OCI-LY3 (cell line): ENCODE results near the gene TAF11L14.

Source experiments
- H2AFZ ChIP-seq: fragments of 200-600, 300-600 bp; shearing (Covaris generic); 2 replicates; pipeline ENCODE4 v1.6.0; 2014; ENCODE audit warnings: antibody characterized with exemption, low read depth, low read length
- H3K27ac ChIP-seq: fragments of 200-600, 300-600 bp; sonication (generic); 2 replicates; pipeline ENCODE4 v1.5.1; 2014; ENCODE audit warnings: mild to moderate bottlenecking, low read length, moderate library complexity, mixed read lengths
- H3K27me3 ChIP-seq: fragments of 200-600, 300-600 bp; sonication (generic); 2 replicates; pipeline ENCODE4 v1.6.1; 2014; ENCODE audit warnings: low read depth, low read length, mixed read lengths
- H3K36me3 ChIP-seq: fragments of 200-600, 300-600 bp; sonication (generic); replicated peaks from 2 replicates; pipeline ENCODE3; 2014; ENCODE audit warnings: low read depth, low read length, mixed read lengths
- H3K4me1 ChIP-seq: fragments of 300-600, 200-600 bp; sonication (generic); 2 replicates; pipeline ENCODE4 v1.6.1; 2014; ENCODE audit warnings: low read length, mixed read lengths
- H3K4me2 ChIP-seq: fragments of 200-600, 300-600 bp; sonication (generic); 2 replicates; pipeline ENCODE4 v1.6.1; 2014; ENCODE audit warnings: low read length, mixed read lengths
- H3K4me3 ChIP-seq: fragments of 300-600, 200-600 bp; sonication (generic); 2 replicates; pipeline ENCODE4 v1.5.1; 2014; ENCODE audit warnings: antibody characterized with exemption, mild to moderate bottlenecking, low read length, moderate library complexity
- H3K79me2 ChIP-seq: fragments of 300-600, 200-600 bp; shearing (Covaris generic); 2 replicates; pipeline ENCODE4 v1.6.1; 2014; ENCODE audit warnings: mild to moderate bottlenecking, low read length, mixed read lengths
- H3K9ac ChIP-seq: fragments of 300-600, 200-600 bp; shearing (Covaris generic); 2 replicates; pipeline ENCODE4 v1.6.0; 2014; ENCODE audit warnings: mild to moderate bottlenecking, low read length, moderate library complexity
- H3K9me3 ChIP-seq: fragments of 200-600, 300-600 bp; shearing (Covaris generic); 2 replicates; pipeline ENCODE4 v1.6.1; 2014; ENCODE audit warnings: low read length, mixed read lengths; ENCODE audit not compliant: insufficient read depth
- H4K20me1 ChIP-seq: fragments of 200-600, 300-600 bp; sonication (generic); 2 replicates; pipeline ENCODE4 v1.6.1; 2016; ENCODE audit warnings: low read length, mixed read lengths; ENCODE audit not compliant: insufficient read depth
- EZH2phosphoT487 ChIP-seq: fragments of 200-600 bp; shearing (Covaris generic); IDR thresholded peaks from 2 replicates; pipeline ENCODE4 v1.6.1; 2018; ENCODE audit warnings: antibody characterized with exemption, mixed run types, low read depth
- TF ChIP-seq, protein P1 (sequence below): fragments of 200-600, 300-600 bp; sonication (generic); IDR thresholded peaks from 2 replicates; pipeline ENCODE4 v1.5.1; 2014; ENCODE audit warnings: antibody characterized with exemption, low read length, low read depth

Gene TAF11L14

DNA sequence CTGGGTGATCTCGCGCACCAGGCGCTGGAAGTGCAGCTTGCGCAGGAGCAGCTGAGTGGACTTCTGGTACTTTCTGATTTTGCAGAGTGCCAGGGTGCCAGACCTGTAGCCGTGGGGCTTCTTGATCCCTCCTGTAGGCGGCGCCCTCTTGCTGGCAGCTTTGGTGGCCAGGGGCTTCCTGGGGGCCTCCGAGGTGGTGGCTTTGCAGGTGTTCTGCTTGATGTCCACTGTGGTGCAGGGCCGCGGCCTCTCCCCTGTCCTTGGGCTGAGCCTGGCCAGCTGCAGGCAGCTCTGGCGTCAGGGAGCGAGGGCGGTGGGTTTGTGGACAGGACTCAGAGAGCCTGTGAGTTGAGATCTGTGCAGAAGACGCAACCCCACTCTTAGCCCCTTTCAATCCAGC, 36.1 kb downstream of the TAF11L14 start:
- Histone ChIP-seq H4K20me1 (no peaks in the 10 kb centered on the region), H3K4me2 (no peak overlapping the region), H3K9me3 (no peaks in the 10 kb centered on the region), H3K9ac (no peak overlapping the region), H3K27me3 (no peaks in the 10 kb centered on the region), H3K36me3 (no peaks in the 10 kb centered on the region), H3K27ac (no peak overlapping the region), H3K4me3 (no peak overlapping the region), H3K79me2 (no peaks in the 10 kb centered on the region), H3K4me1 (no peaks in the 10 kb centered on the region), H2AFZ (no peak overlapping the region)
- TF ChIP-seq, protein P1, sequence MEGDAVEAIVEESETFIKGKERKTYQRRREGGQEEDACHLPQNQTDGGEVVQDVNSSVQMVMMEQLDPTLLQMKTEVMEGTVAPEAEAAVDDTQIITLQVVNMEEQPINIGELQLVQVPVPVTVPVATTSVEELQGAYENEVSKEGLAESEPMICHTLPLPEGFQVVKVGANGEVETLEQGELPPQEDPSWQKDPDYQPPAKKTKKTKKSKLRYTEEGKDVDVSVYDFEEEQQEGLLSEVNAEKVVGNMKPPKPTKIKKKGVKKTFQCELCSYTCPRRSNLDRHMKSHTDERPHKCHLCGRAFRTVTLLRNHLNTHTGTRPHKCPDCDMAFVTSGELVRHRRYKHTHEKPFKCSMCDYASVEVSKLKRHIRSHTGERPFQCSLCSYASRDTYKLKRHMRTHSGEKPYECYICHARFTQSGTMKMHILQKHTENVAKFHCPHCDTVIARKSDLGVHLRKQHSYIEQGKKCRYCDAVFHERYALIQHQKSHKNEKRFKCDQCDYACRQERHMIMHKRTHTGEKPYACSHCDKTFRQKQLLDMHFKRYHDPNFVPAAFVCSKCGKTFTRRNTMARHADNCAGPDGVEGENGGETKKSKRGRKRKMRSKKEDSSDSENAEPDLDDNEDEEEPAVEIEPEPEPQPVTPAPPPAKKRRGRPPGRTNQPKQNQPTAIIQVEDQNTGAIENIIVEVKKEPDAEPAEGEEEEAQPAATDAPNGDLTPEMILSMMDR, result no peak
- TF ChIP-seq EZH2phosphoT487, result no peak

DNA sequence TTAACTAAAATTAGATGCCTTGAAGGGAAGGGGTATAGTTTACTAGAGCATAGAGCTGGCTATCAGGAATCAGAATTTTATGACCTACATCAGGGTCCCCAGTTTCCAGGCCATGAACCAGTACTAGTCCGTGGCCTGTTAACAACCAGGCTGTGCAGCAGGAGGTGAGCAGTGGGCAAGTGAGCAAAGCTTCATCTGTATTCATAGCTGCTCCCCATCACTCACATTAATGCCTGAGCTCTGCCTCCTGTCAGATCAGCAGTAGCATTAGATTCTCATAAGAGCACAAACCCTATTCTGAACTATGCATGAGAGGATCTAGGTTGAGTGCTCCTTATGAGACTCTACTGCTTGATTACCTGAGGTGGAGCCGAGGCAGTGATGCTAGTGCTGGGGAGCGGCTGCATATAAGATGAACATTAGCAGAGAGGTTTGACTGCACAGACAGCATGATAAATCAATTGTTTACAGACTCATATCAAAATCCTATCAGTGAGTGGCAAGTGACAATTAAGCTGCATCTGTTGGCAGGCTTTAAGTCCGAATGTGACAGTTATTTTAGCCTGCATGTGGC, 44.6 kb downstream of the TAF11L14 start:
- Histone ChIP-seq H3K79me2 (no peaks in the 10 kb centered on the region), H3K4me3 (no peak overlapping the region), H3K36me3 (no peaks in the 10 kb centered on the region), H4K20me1 (no peaks in the 10 kb centered on the region), H3K4me2 (no peak overlapping the region), H3K27ac (no peak overlapping the region), H3K9ac (no peak overlapping the region), H3K4me1 (no peaks in the 10 kb centered on the region), H3K27me3 (no peaks in the 10 kb centered on the region), H3K9me3 (no peaks in the 10 kb centered on the region), H2AFZ (no peak overlapping the region)
- TF ChIP-seq, protein P1, result no peak
- TF ChIP-seq EZH2phosphoT487, result no peak

GRCh38 chr5:17679597-17680203, 45.4 kb downstream of the TAF11L14 start:
- no peak for TF ChIP-seq EZH2phosphoT487
- TF ChIP-seq, protein P1, result no peak
- Histone ChIP-seq H3K4me2 (no peak overlapping the region), H3K79me2 (no peaks in the 10 kb centered on the region)

DNA sequence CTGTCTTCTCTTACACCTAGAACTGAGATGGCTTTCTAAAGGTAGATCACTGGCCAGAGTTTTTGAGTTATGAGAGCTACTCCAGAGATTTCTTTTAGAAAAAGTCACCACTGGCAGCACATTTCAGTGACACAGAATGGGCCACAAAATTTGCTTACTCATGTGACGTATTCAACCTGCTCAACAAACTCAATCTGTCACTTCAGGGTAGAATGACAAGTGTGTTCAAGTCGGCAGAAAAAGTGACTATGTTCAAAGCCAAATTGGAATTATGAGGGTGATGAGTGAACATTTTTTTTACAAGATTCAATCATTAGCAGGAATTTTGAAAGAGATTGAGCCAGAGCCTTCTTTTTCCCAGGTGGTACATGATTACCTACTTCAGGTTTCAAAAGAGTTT, 46.5 kb downstream of the TAF11L14 start:
- H3K36me3 ChIP-seq, result no peaks in the 10 kb centered on the region
- H2AFZ ChIP-seq, result no peak overlapping the region
- H3K9me3 ChIP-seq, result no peaks in the 10 kb centered on the region
- TF ChIP-seq EZH2phosphoT487, result no peak
- TF ChIP-seq, protein P1, result no peak
- no peaks in the 10 kb centered on the region for H4K20me1 ChIP-seq
- H3K27ac ChIP-seq, result no peak overlapping the region
- H3K79me2 ChIP-seq, result no peaks in the 10 kb centered on the region
- H3K4me3 ChIP-seq, result no peak overlapping the region
- no peak overlapping the region for H3K9ac ChIP-seq
- H3K4me2 ChIP-seq, result no peak overlapping the region
- H3K27me3 ChIP-seq, result no peaks in the 10 kb centered on the region
- H3K4me1 ChIP-seq, result no peaks in the 10 kb centered on the region

More at GRCh38 chr5:17679597-17680203, 45.4 kb downstream of the TAF11L14 start:
- Histone ChIP-seq H3K27me3 (no peaks in the 10 kb centered on the region), H2AFZ (no peak overlapping the region), H4K20me1 (no peaks in the 10 kb centered on the region), H3K4me3 (no peak overlapping the region), H3K36me3 (no peaks in the 10 kb centered on the region), H3K9ac (no peak overlapping the region), H3K9me3 (no peaks in the 10 kb centered on the region), H3K4me1 (no peaks in the 10 kb centered on the region), H3K27ac (no peak overlapping the region)
